Measurements from ENCODE around the gene TMEM273. TPM values are rescaled to one million over a fixed set of nuclear protein-coding genes. Genes with fewer than 3 reads are reported as not detected.

TMEM273 gene
- total RNA-seq, 5 donors from 2014 or later (not counting 1 experiment from before 2014, with no cell fraction given) = 8.4 to 22.9 (median 15.6) TPM

- peaks cover 0 to 12% of the 10 kb centered on the region in 2 experiments for H3K4me1 ChIP-seq (ENCODE audit: control insufficient read depth in 1 of 2, extremely low read depth in 1 of 2, insufficient read depth in 2 of 2, low read length in 2 of 2)
- Mint-ChIP-seq H3K4me3 (no peak overlapping the region), H3K9me3 (no peaks in the 10 kb centered on the region), H3K27ac (no peak overlapping the region), H3K4me1 (peaks cover 0 to 6% (median 3%) of the 10 kb centered on the region in 3 donors), H3K27me3 (peaks cover 25 to 44% of the 10 kb centered on the region in 2 donors), H3K36me3 (no peaks in the 10 kb centered on the region)
- H3K36me3 ChIP-seq (ENCODE audit: control insufficient read depth in 2 of 2, extremely low read depth in 1 of 2, insufficient read depth in 1 of 2, low read length in 1 of 2) = no peaks in the 10 kb centered on the region
- CTCF ChIA-PET = no interaction called here
- H3K9me3 ChIP-seq = no peaks in the 10 kb centered on the region
- H3K27me3 ChIP-seq (replicated peaks in 1 of 2; ENCODE audit: control insufficient read depth in 2 of 2, extremely low read depth in 1 of 2, insufficient read depth in 2 of 2, low read length in 1 of 2) = peaks cover 0 to 58% of the 10 kb centered on the region in 2 experiments
- DNase-seq = no peak
- no peak overlapping the region for H3K4me3 ChIP-seq (ENCODE audit: control insufficient read depth in 1 of 2, extremely low read depth in 1 of 2, low read length in 1 of 2)
- no peak for ATAC-seq (replicated peaks in 1 of 4)
- no peak overlapping the region for H3K27ac ChIP-seq (ENCODE audit: low read length)
- POLR2A ChIA-PET = no interaction called here
- WGBS (ENCODE audit: insufficient coverage) = 57% methylated on average over 1 of the region's 3 CpGs
Observed at GRCh38 chr10:49113741-49114141, 74.5 kb downstream of the TMEM273 start.

DNA sequence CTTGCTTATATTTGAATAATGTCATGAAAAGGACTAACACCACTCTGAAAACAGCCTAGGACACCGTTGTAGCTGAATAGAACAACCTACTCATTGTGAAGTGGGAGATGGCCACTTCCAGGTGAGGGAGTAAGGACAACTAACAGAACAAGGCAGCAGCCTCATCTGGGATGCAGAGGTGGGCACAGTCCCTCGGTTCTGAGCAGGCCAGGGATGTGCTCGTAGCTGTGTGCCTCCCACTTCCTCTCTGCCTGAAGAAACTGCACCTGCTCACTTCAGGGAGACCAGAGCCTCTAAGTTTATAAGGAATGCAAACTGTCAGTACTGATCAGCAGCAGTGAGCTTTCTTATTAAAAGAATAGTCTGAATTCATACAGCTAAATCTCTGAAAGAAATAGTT lies 75.3 kb downstream of the TMEM273 start:
- WGBS (ENCODE audit: insufficient coverage) = 46% methylated on average over 2 of the region's 3 CpGs
- no peaks in the 10 kb centered on the region for H3K9me3 ChIP-seq
- ChIA-PET CTCF (no interaction called here), POLR2A (no interaction called here)
- ATAC-seq (replicated peaks in 1 of 4) (no peak), DNase-seq (no peak)
- Mint-ChIP-seq H3K36me3 (no peaks in the 10 kb centered on the region), H3K4me3 (no peak overlapping the region), H3K27ac (no peak overlapping the region), H3K9me3 (no peaks in the 10 kb centered on the region), H3K4me1 (peaks cover 0 to 6% (median 3%) of the 10 kb centered on the region in 3 donors), H3K27me3 (peaks cover 22 to 47% of the 10 kb centered on the region in 2 donors)
- no peak overlapping the region for H3K27ac ChIP-seq (ENCODE audit: low read length)
- no peak overlapping the region for H3K4me3 ChIP-seq (ENCODE audit: control insufficient read depth in 1 of 2, extremely low read depth in 1 of 2, low read length in 1 of 2)
- H3K36me3 ChIP-seq (ENCODE audit: control insufficient read depth in 2 of 2, extremely low read depth in 1 of 2, insufficient read depth in 1 of 2, low read length in 1 of 2) = no peaks in the 10 kb centered on the region
- H3K27me3 ChIP-seq (replicated peaks in 1 of 2; ENCODE audit: control insufficient read depth in 2 of 2, extremely low read depth in 1 of 2, insufficient read depth in 2 of 2, low read length in 1 of 2) = peaks cover 0 to 61% of the 10 kb centered on the region in 2 experiments
- peaks cover 0 to 12% of the 10 kb centered on the region in 2 experiments for H3K4me1 ChIP-seq (ENCODE audit: control insufficient read depth in 1 of 2, extremely low read depth in 1 of 2, insufficient read depth in 2 of 2, low read length in 2 of 2)

DNA sequence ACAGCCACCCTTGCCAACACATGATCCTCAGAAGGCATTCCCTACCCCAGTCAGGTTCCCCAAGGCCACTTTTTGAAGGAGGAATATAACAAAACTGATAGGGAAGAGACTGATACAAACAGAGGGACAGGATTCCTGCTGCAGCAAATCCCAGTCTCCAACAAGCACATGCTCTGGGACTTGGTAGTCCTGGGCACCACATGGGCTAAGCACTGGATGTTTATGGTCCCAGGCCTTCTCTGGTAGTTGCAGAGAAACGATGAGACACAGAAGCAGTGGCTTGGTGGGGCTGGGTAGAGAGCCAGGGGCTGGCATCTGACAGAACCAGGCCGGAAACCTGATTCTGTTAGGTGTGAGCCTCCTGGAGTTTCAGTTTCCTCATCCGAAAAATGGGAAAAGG lies 76.1 kb downstream of the TMEM273 start:
- peaks cover 0 to 12% of the 10 kb centered on the region in 2 experiments for H3K4me1 ChIP-seq (ENCODE audit: control insufficient read depth in 1 of 2, extremely low read depth in 1 of 2, insufficient read depth in 2 of 2, low read length in 2 of 2)
- ATAC-seq (replicated peaks in 1 of 4) (no peak), DNase-seq (no peak)
- Mint-ChIP-seq H3K36me3 (no peaks in the 10 kb centered on the region), H3K4me1 (peaks cover 0 to 6% (median 3%) of the 10 kb centered on the region in 3 donors), H3K27ac (no peak overlapping the region), H3K9me3 (no peaks in the 10 kb centered on the region), H3K27me3 (peaks cover 22 to 43% of the 10 kb centered on the region in 2 donors), H3K4me3 (no peak overlapping the region)
- CTCF ChIA-PET = no interaction called here
- POLR2A ChIA-PET = no interaction called here
- H3K36me3 ChIP-seq (ENCODE audit: control insufficient read depth in 2 of 2, extremely low read depth in 1 of 2, insufficient read depth in 1 of 2, low read length in 1 of 2) = no peaks in the 10 kb centered on the region
- WGBS (ENCODE audit: insufficient coverage) = 81% methylated on average over 2 of the region's 3 CpGs
- H3K27me3 ChIP-seq (replicated peaks in 1 of 2; ENCODE audit: control insufficient read depth in 2 of 2, extremely low read depth in 1 of 2, insufficient read depth in 2 of 2, low read length in 1 of 2) = peaks cover 0 to 63% of the 10 kb centered on the region in 2 experiments
- no peak overlapping the region for H3K4me3 ChIP-seq (ENCODE audit: control insufficient read depth in 1 of 2, extremely low read depth in 1 of 2, low read length in 1 of 2)
- no peak overlapping the region for H3K27ac ChIP-seq (ENCODE audit: low read length)
- H3K9me3 ChIP-seq = no peaks in the 10 kb centered on the region

GRCh38 chr10:49111320-49111698 lies 76.9 kb downstream of the TMEM273 start:
- no peak for DNase-seq
- Mint-ChIP-seq H3K9me3 (no peaks in the 10 kb centered on the region), H3K27me3 (peaks cover 20 to 38% of the 10 kb centered on the region in 2 donors), H3K4me1 (peaks cover 0 to 6% (median 3%) of the 10 kb centered on the region in 3 donors), H3K4me3 (no peak overlapping the region), H3K27ac (no peak overlapping the region), H3K36me3 (no peaks in the 10 kb centered on the region)
- Histone ChIP-seq H3K9me3 (no peaks in the 10 kb centered on the region), H3K36me3 (ENCODE audit: control insufficient read depth in 2 of 2, extremely low read depth in 1 of 2, insufficient read depth in 1 of 2, low read length in 1 of 2) (no peaks in the 10 kb centered on the region), H3K27ac (ENCODE audit: low read length) (no peak overlapping the region), H3K4me1 (ENCODE audit: control insufficient read depth in 1 of 2, extremely low read depth in 1 of 2, insufficient read depth in 2 of 2, low read length in 2 of 2) (peaks cover 0 to 12% of the 10 kb centered on the region in 2 experiments), H3K4me3 (ENCODE audit: control insufficient read depth in 1 of 2, extremely low read depth in 1 of 2, low read length in 1 of 2) (no peak overlapping the region), H3K27me3 (replicated peaks in 1 of 2; ENCODE audit: control insufficient read depth in 2 of 2, extremely low read depth in 1 of 2, insufficient read depth in 2 of 2, low read length in 1 of 2) (peaks cover 0 to 55% of the 10 kb centered on the region in 2 experiments)
- ATAC-seq (replicated peaks in 1 of 4) = no peak
- WGBS (ENCODE audit: insufficient coverage) = 47% methylated on average over 2 of the region's 8 CpGs
- ChIA-PET POLR2A (no interaction called here), CTCF (no interaction called here)

DNA sequence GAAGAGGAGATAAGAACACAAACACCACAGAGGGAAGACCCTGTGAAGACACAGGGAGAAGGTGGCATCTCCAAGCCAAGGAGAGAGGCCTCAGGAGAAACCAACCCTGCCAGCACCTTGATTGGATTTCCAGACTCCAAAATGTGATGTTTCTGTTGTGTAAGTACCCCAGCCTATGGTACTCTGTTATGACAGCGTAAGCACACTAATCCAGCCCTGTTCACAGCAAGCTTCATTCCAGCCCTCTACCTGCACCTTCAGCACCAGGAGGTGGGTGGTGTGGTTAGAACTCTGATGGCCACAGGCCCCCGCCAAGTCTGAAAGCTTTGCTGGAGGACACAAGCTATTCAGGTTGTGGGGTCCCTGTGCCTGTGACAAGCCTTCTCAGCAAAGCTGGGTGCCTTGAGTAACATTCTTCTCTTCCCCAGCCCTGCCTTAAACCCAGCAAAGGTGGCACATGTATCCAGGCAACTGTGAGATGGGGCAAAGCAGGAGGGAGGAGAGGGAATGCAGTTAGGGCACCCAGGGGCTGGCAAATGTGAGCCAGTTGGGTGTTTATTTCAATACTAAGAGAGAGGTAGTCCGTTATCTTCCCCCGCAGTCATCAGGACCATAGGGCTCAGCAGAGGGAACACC lies 77.4 kb downstream of the TMEM273 start:
- Mint-ChIP-seq H3K4me3 (no peak overlapping the region), H3K9me3 (no peaks in the 10 kb centered on the region), H3K4me1 (peaks cover 0 to 6% (median 3%) of the 10 kb centered on the region in 3 donors), H3K36me3 (no peaks in the 10 kb centered on the region), H3K27ac (no peak overlapping the region), H3K27me3 (peaks cover 15 to 33% of the 10 kb centered on the region in 2 donors)
- Histone ChIP-seq H3K36me3 (ENCODE audit: control insufficient read depth in 2 of 2, extremely low read depth in 1 of 2, insufficient read depth in 1 of 2, low read length in 1 of 2) (no peaks in the 10 kb centered on the region), H3K4me1 (ENCODE audit: control insufficient read depth in 1 of 2, extremely low read depth in 1 of 2, insufficient read depth in 2 of 2, low read length in 2 of 2) (peaks cover 0 to 7% of the 10 kb centered on the region in 2 experiments), H3K27ac (ENCODE audit: low read length) (no peak overlapping the region), H3K9me3 (no peaks in the 10 kb centered on the region), H3K4me3 (ENCODE audit: control insufficient read depth in 1 of 2, extremely low read depth in 1 of 2, low read length in 1 of 2) (no peak overlapping the region), H3K27me3 (replicated peaks in 1 of 2; ENCODE audit: control insufficient read depth in 2 of 2, extremely low read depth in 1 of 2, insufficient read depth in 2 of 2, low read length in 1 of 2) (peaks cover 0 to 50% of the 10 kb centered on the region in 2 experiments)
- POLR2A ChIA-PET = no interaction called here
- no peak for ATAC-seq (replicated peaks in 1 of 4)
- CTCF ChIA-PET = no interaction called here
- WGBS (ENCODE audit: insufficient coverage) = 87% methylated on average over 3 of the region's 4 CpGs
- no peak for DNase-seq

- H3K9me3 ChIP-seq = no peaks in the 10 kb centered on the region
- H3K27ac Mint-ChIP-seq = no peak overlapping the region
- H3K36me3 ChIP-seq (ENCODE audit: control insufficient read depth in 2 of 2, extremely low read depth in 1 of 2, insufficient read depth in 1 of 2, low read length in 1 of 2) = no peaks in the 10 kb centered on the region
- peaks cover 0 to 45% of the 10 kb centered on the region in 2 experiments for H3K27me3 ChIP-seq (replicated peaks in 1 of 2; ENCODE audit: control insufficient read depth in 2 of 2, extremely low read depth in 1 of 2, insufficient read depth in 2 of 2, low read length in 1 of 2)
- no peak overlapping the region for H3K4me3 ChIP-seq (ENCODE audit: control insufficient read depth in 1 of 2, extremely low read depth in 1 of 2, low read length in 1 of 2)
- ATAC-seq (replicated peaks in 1 of 4) (no peak), DNase-seq (no peak)
- peaks cover 0 to 2% of the 10 kb centered on the region in 2 experiments for H3K4me1 ChIP-seq (ENCODE audit: control insufficient read depth in 1 of 2, extremely low read depth in 1 of 2, insufficient read depth in 2 of 2, low read length in 2 of 2)
- WGBS (ENCODE audit: insufficient coverage) = 74% methylated on average over 5 of the region's 9 CpGs
- peaks cover 0 to 5% (median 2%) of the 10 kb centered on the region in 3 donors for H3K4me1 Mint-ChIP-seq
- no peak overlapping the region for H3K27ac ChIP-seq (ENCODE audit: low read length)
- ChIA-PET POLR2A (no interaction called here), CTCF (no interaction called here)
- no peaks in the 10 kb centered on the region for H3K9me3 Mint-ChIP-seq
- peaks cover 15 to 33% of the 10 kb centered on the region in 2 donors for H3K27me3 Mint-ChIP-seq
- H3K4me3 Mint-ChIP-seq = no peak overlapping the region
- no peaks in the 10 kb centered on the region for H3K36me3 Mint-ChIP-seq
Observed at GRCh38 chr10:49109669-49110340, 78.4 kb downstream of the TMEM273 start.

All from T-cell (primary cell).